PC-3 (cell line): ENCODE data around the gene TIMM8B. TPM values are rescaled to one million over a fixed set of nuclear protein-coding genes. Genes with fewer than 3 reads are reported as not detected.
A peak's percentile ranks its signal among the peaks of the same experiment; 100 is the strongest.

Experiments used
- ATAC-seq: fragments of 200-7000 bp; cut with Tn5 transposase; 2 replicates; pipeline ENCODE4 v1.9.1; 2020; ENCODE audit warnings: mild to moderate bottlenecking, moderate library complexity
- BruUV-seq: library from RNA; stranded (reverse); fragments of 400-500 nt; replicated peaks from 2 replicates; lab custom pipeline; 2021; lab: Mats Ljungman, UMichigan
- CTCF ChIA-PET: fragments of 300-600 bp; sonication (Branson Sonifier 250); formaldehyde crosslinking; loops from one replicate; lab custom pipeline; 2022; ENCODE audit warnings: antibody characterized with exemption; lab: Charles Lee
- POLR2A ChIA-PET: fragments of 300-600 bp; sonication (Branson Sonifier 250); formaldehyde crosslinking; loops from one replicate; lab custom pipeline; 2022; ENCODE audit warnings: antibody characterized with exemption; ENCODE audit not compliant: unreplicated experiment; lab: Charles Lee
- DNase-seq: peaks from one replicate; pipeline ENCODE4 v3.0.0-alpha.2; 2015
- H2AFZ ChIP-seq: fragments of 300-600 bp; sonication (generic); 2 replicates; pipeline ENCODE4 v1.6.0; 2016; ENCODE audit warnings: antibody characterized with exemption, low read length
- H3F3A ChIP-seq: fragments of 300-600 bp; sonication (generic); one replicate; pipeline ENCODE4 v1.6.0; 2017; ENCODE audit warnings: antibody characterized with exemption, low read length, control low read depth, mild to moderate bottlenecking; ENCODE audit not compliant: unreplicated experiment
- H3K27ac ChIP-seq: fragments of 300-600 bp; sonication (generic); 2 replicates; pipeline ENCODE4 v1.5.1; 2016; ENCODE audit warnings: mild to moderate bottlenecking, low read length
- H3K27me3 ChIP-seq: fragments of 300-600 bp; sonication (generic); 2 replicates; pipeline ENCODE4 v1.6.1; 2016; ENCODE audit warnings: low read length, mixed read lengths
- H3K36me3 ChIP-seq: fragments of 300-600 bp; sonication (generic); 2 replicates; pipeline ENCODE4 v1.6.1; 2016; ENCODE audit warnings: low read depth, mixed run types, low read length, mixed read lengths
- H3K4me1 ChIP-seq: fragments of 300-600 bp; sonication (generic); 2 replicates; pipeline ENCODE4 v1.5.1; 2016; ENCODE audit warnings: low read length; ENCODE audit not compliant: insufficient read depth
- H3K4me2 ChIP-seq: fragments of 300-600 bp; sonication (generic); 2 replicates; pipeline ENCODE4 v1.6.0; 2016; ENCODE audit warnings: low read length
- H3K4me3 ChIP-seq: fragments of 300-600 bp; sonication (generic); 2 replicates; pipeline ENCODE4 v1.5.1; 2016; ENCODE audit warnings: mild to moderate bottlenecking, low read length, mixed read lengths
- H3K79me2 ChIP-seq: fragments of 300-600 bp; sonication (generic); 2 replicates; pipeline ENCODE4 v1.6.1; 2017; ENCODE audit warnings: low read length, mixed read lengths
- H3K9ac ChIP-seq: fragments of 300-600 bp; sonication (generic); 2 replicates; pipeline ENCODE4 v1.6.0; 2016; ENCODE audit warnings: mild to moderate bottlenecking, low read length
- H3K9me2 ChIP-seq: fragments of 300-600 bp; sonication (generic); replicated peaks from 2 replicates; pipeline ENCODE4 v1.6.1; 2016; ENCODE audit warnings: mixed run types, low read length, mixed read lengths
- H3K9me3 ChIP-seq: fragments of 300-600 bp; sonication (generic); 2 replicates; pipeline ENCODE4 v1.6.1; 2016; ENCODE audit warnings: low read length, mixed read lengths
- H4K20me1 ChIP-seq: fragments of 300-600 bp; sonication (generic); 2 replicates; pipeline ENCODE4 v1.6.1; 2016; ENCODE audit warnings: low read length, mixed read lengths
- CTCF ChIP-seq: fragments of 300-600 bp; sonication (generic); conservative IDR thresholded peaks from 2 replicates; pipeline ENCODE4 v1.5.1; 2017; ENCODE audit warnings: antibody characterized with exemption, low read depth, mild to moderate bottlenecking, low read length
- EZH2 ChIP-seq: fragments of 300-600 bp; sonication (generic); IDR thresholded peaks from one replicate; pipeline ENCODE4 v1.6.1; 2017; ENCODE audit warnings: antibody characterized with exemption, mild to moderate bottlenecking, low read length; ENCODE audit not compliant: unreplicated experiment
- EZH2phosphoT487 ChIP-seq: fragments of 300-600 bp; sonication (generic); IDR thresholded peaks from 2 replicates; pipeline ENCODE4 v1.6.1; 2018; ENCODE audit warnings: mild to moderate bottlenecking, antibody characterized with exemption, low read length, borderline replicate concordance
- intact Hi-C: fragments of 100-400 bp; cut with micrococcal nuclease; formaldehyde crosslinking; loops from 2 replicates; pipeline ENCODE4 v1.9.0; 2023
- total RNA-seq: library from RNA; depleted of rRNA; stranded (reverse); fragments of >200 nt; gene quantifications from 2 replicates; pipeline ENCODE4 v1.2.3, GENCODE V29; 2014

TIMM8B gene
- total RNA-seq, 1 experiment from 2014 or later = 238 TPM

GRCh38 chr11:112129656-112130055, 43.1 kb upstream of the TIMM8B start:
- TF ChIP-seq EZH2 = no peak
- no peak for TF ChIP-seq CTCF
- TF ChIP-seq EZH2phosphoT487 = no peak
- no peaks in the 10 kb centered on the region for H3K9me2 ChIP-seq
- no peaks in the 10 kb centered on the region for H3K9me3 ChIP-seq
- no peaks in the 10 kb centered on the region for H3K79me2 ChIP-seq
- no peak overlapping the region for H3K27ac ChIP-seq
- no peak overlapping the region for H3K9ac ChIP-seq
- no peaks in the 10 kb centered on the region for H4K20me1 ChIP-seq
- no peaks in the 10 kb centered on the region for H3K27me3 ChIP-seq
- no peaks in the 10 kb centered on the region for H3K36me3 ChIP-seq
- DNase-seq (no peak), ATAC-seq (no peak)
- no peaks in the 10 kb centered on the region for H3F3A ChIP-seq
- H2AFZ ChIP-seq = no peak overlapping the region
- POLR2A ChIA-PET = no interaction called here
- CTCF ChIA-PET = no interaction called here
- peaks cover 13% of the 10 kb centered on the region for H3K4me1 ChIP-seq
- H3K4me2 ChIP-seq = no peak overlapping the region
- intact Hi-C loops = no loop called here
- no TSS peak for BruUV-seq
- H3K4me3 ChIP-seq = no peak overlapping the region

DNA sequence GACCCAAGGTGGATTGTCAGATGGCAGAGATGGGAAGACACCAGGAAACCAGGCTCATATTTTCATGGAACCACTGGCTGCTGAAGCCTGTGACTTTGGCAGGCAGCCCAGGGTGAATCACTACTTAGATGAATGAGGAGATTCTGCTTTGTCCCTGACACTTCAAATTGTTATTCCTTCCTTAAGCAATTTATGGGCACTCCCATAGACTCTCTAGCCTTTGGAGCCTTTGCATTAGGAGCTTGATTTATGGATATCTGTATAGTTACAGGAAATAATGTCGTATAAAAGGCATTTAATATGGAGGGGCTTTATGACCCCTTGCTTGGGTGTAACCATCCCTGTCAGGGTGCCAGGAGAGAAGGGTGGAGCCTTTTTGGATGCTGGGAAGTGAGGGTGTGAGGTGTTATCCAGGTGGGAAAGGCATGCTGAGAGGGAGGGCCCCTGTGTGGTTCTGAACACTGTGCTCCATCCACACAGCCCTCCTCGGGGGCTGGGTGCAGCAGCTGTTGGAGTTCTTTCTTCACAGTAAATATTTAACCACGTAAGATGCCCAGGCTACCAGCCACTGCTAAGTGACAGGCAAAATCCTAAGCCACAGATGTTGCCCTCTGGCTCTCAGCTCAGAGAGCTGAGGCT, 42.0 kb upstream of the TIMM8B start:
- intact Hi-C loops = no loop called here
- Histone ChIP-seq H3K79me2 (no peaks in the 10 kb centered on the region), H4K20me1 (no peaks in the 10 kb centered on the region), H3K36me3 (no peaks in the 10 kb centered on the region), H3K27ac (peak overlapping the region; percentile 67), H3F3A (no peaks in the 10 kb centered on the region), H3K9ac (no peak overlapping the region), H3K9me3 (no peaks in the 10 kb centered on the region), H3K4me3 (no peak overlapping the region), H2AFZ (no peak overlapping the region), H3K9me2 (no peaks in the 10 kb centered on the region), H3K4me1 (peaks cover 13% of the 10 kb centered on the region), H3K27me3 (no peaks in the 10 kb centered on the region), H3K4me2 (peak overlapping the region; percentile 36)
- no peak for TF ChIP-seq EZH2
- TF ChIP-seq CTCF = no peak
- TF ChIP-seq EZH2phosphoT487 = no peak
- DNase-seq (peak; percentile 97), ATAC-seq (peak; percentile 96)
- no TSS peak for BruUV-seq
- CTCF ChIA-PET = interaction anchor here (0.6 kb wide), 1 partner anchor 147 kb away, joined by 3 read pairs; no protein-coding TSS in a partner anchor
- POLR2A ChIA-PET = no interaction called here

DNA sequence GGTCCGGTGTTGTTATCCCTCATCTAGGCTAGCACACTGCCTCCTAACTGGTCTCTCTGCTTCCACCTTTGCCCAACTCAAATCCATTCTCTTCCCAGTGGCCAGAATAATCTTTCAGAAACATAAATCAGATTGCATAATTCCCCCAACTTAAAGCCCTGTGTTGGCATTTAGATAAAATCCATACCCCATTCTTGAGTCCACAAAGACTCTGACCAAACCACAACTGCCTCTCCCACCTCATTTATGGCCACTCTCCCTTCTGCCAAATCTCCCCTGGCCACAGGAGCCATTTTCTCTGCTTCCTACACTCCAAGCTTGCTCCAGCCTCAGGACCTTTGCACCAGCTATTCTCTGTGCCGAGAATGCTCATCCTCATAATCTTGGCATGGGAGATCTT, 40.5 kb upstream of the TIMM8B start:
- intact Hi-C loops = no loop called here
- Histone ChIP-seq H3K27me3 (no peaks in the 10 kb centered on the region), H3K4me1 (peaks cover 13% of the 10 kb centered on the region), H4K20me1 (no peaks in the 10 kb centered on the region), H3K4me3 (no peak overlapping the region), H3K9ac (no peak overlapping the region), H3K9me3 (no peaks in the 10 kb centered on the region), H3K79me2 (no peaks in the 10 kb centered on the region), H2AFZ (no peak overlapping the region), H3K36me3 (no peaks in the 10 kb centered on the region), H3K27ac (no peak overlapping the region), H3K4me2 (no peak overlapping the region), H3K9me2 (no peaks in the 10 kb centered on the region), H3F3A (no peaks in the 10 kb centered on the region)
- DNase-seq = no peak
- ChIA-PET CTCF (no interaction called here), POLR2A (no interaction called here)
- TF ChIP-seq EZH2phosphoT487 (no peak), EZH2 (no peak), CTCF (no peak)
- ATAC-seq = no peak
- BruUV-seq = no TSS peak
